IMR-90 (cell line): ENCODE data around the gene SLC44A4. TPM values are rescaled to one million over a fixed set of nuclear protein-coding genes. Genes with fewer than 3 reads are reported as not detected.

Experiments used
- ATAC-seq: fragments of 200-7000 bp; cut with Tn5 transposase; 2 replicates; pipeline ENCODE4 v1.9.1; 2020; ENCODE audit warnings: low read depth, mild to moderate bottlenecking, moderate library complexity
- BruUV-seq: library from RNA; stranded (reverse); fragments of 400-500 nt; replicated peaks from 2 replicates; lab custom pipeline; 2021; lab: Mats Ljungman, UMichigan
- CTCF ChIA-PET: fragments of 300-600 bp; formaldehyde crosslinking; extraction: SDS; loops from one replicate; lab custom pipeline; 2021; ENCODE audit warnings: antibody characterized with exemption; lab: Yijun Ruan, JAX
- POLR2A ChIA-PET: fragments of 300-600 bp; sonication (Branson Sonifier 250); formaldehyde crosslinking; loops from one replicate; lab custom pipeline; 2022; ENCODE audit warnings: antibody characterized with exemption; ENCODE audit not compliant: unreplicated experiment; lab: Charles Lee
- DNase-seq: peaks from one replicate; pipeline ENCODE4 v3.0.0; 2013
- H2AFZ ChIP-seq: replicated peaks from 2 replicates; pipeline ENCODE3; 2013; ENCODE audit warnings: low read length, mild to moderate bottlenecking; ENCODE audit not compliant: poor library complexity
- H2AK5ac ChIP-seq: 2 replicates; pipeline ENCODE4 v1.6.1; 2013; ENCODE audit warnings: low read depth, low read length, inconsistent platforms
- H2AK9ac ChIP-seq: replicated peaks from 2 replicates; pipeline ENCODE3; 2013; ENCODE audit warnings: mild to moderate bottlenecking, low read depth, low read length, moderate library complexity; ENCODE audit not compliant: poor library complexity
- H2BK120ac ChIP-seq: 2 replicates; pipeline ENCODE4 v1.6.1; 2013; ENCODE audit warnings: low read depth, low read length, inconsistent platforms
- H2BK15ac ChIP-seq: 3 replicates; pipeline ENCODE4 v1.6.1; 2013; ENCODE audit warnings: low read depth, low read length, inconsistent platforms
- H2BK20ac ChIP-seq: 2 replicates; pipeline ENCODE4 v1.6.1; 2013; ENCODE audit warnings: low read depth, mild to moderate bottlenecking, inconsistent platforms, low read length, moderate library complexity
- H2BK5ac ChIP-seq: 2 replicates; pipeline ENCODE4 v1.6.1; 2013; ENCODE audit warnings: mild to moderate bottlenecking, low read depth, low read length, inconsistent platforms; ENCODE audit not compliant: poor library complexity, severe bottlenecking
- H3K14ac ChIP-seq: replicated peaks from 2 replicates; pipeline ENCODE4 v1.6.1; 2013; ENCODE audit warnings: low read depth, low read length, inconsistent platforms
- H3K18ac ChIP-seq: 2 replicates; pipeline ENCODE4 v1.6.1; 2013; ENCODE audit warnings: low read depth, low read length, control low read depth
- H3K23ac ChIP-seq: 2 replicates; pipeline ENCODE4 v1.6.1; 2013; ENCODE audit warnings: low read depth, low read length, inconsistent platforms
- H3K27ac ChIP-seq: 2 replicates; pipeline ENCODE4 v1.5.1; 2013; ENCODE audit warnings: mild to moderate bottlenecking, control low read depth, low read length; ENCODE audit not compliant: insufficient read depth
- H3K27me3 ChIP-seq: 2 replicates; pipeline ENCODE4 v1.6.1; 2013; ENCODE audit warnings: low read length; ENCODE audit not compliant: control insufficient read depth, insufficient read depth
- H3K36me3 ChIP-seq: 2 replicates; pipeline ENCODE4 v1.6.1; 2013; ENCODE audit warnings: low read length, mixed read lengths; ENCODE audit not compliant: control insufficient read depth, insufficient read depth
- H3K4ac ChIP-seq: 2 replicates; pipeline ENCODE4 v1.6.1; 2013; ENCODE audit warnings: low read depth, low read length, inconsistent platforms
- H3K4me1 ChIP-seq: 2 replicates; pipeline ENCODE4 v1.6.1; 2013; ENCODE audit warnings: low read length, mixed read lengths; ENCODE audit not compliant: control insufficient read depth, insufficient read depth
- H3K4me2 ChIP-seq: 2 replicates; pipeline ENCODE4 v1.6.1; 2013; ENCODE audit warnings: low read depth, mild to moderate bottlenecking, control low read depth, low read length, moderate library complexity
- H3K4me3 ChIP-seq: 2 replicates; pipeline ENCODE4 v1.5.1; 2013; ENCODE audit warnings: low read depth, mild to moderate bottlenecking, control low read depth, low read length, moderate library complexity; ENCODE audit not compliant: insufficient read depth
- H3K56ac ChIP-seq: 2 replicates; pipeline ENCODE4 v1.6.1; 2013; ENCODE audit warnings: low read length, inconsistent platforms; ENCODE audit not compliant: insufficient read depth; ENCODE audit errors: extremely low read depth
- H3K79me1 ChIP-seq, 2 experiments: 2 replicates each; pipeline ENCODE4 v1.6.1; 2013; ENCODE audit warnings: low read length in 2 of 2, inconsistent platforms in 1 of 2, low read depth in 1 of 2
- H3K9ac ChIP-seq: 2 replicates; pipeline ENCODE4 v1.6.1; 2013; ENCODE audit warnings: low read depth, low read length, control low read depth
- H3K9me1 ChIP-seq: 2 replicates; pipeline ENCODE4 v1.6.1; 2013; ENCODE audit warnings: low read length, inconsistent platforms; ENCODE audit not compliant: insufficient read depth
- H3K9me3 ChIP-seq: 2 replicates; pipeline ENCODE4 v1.6.1; 2013; ENCODE audit warnings: low read length; ENCODE audit not compliant: control insufficient read depth, insufficient read depth
- H4K20me1 ChIP-seq: 2 replicates; pipeline ENCODE4 v1.6.1; 2013; ENCODE audit warnings: low read length, inconsistent platforms; ENCODE audit not compliant: insufficient read depth
- H4K5ac ChIP-seq: 2 replicates; pipeline ENCODE4 v1.6.1; 2013; ENCODE audit warnings: mild to moderate bottlenecking, low read depth, low read length, control low read depth
- H4K8ac ChIP-seq, 2 experiments: 2 replicates each; pipeline ENCODE4 v1.6.1; 2013; ENCODE audit warnings: low read depth in 2 of 2, low read length in 2 of 2, control low read depth in 1 of 2, inconsistent platforms in 1 of 2
- H4K91ac ChIP-seq: 2 replicates; pipeline ENCODE4 v1.6.1; 2013; ENCODE audit warnings: low read depth, low read length, inconsistent platforms; ENCODE audit not compliant: insufficient read depth
- USF2 ChIP-seq: fragments of 150-350 bp; IDR thresholded peaks from 2 replicates; pipeline ENCODE4 v1.6.1; 2017; ENCODE audit warnings: mild to moderate bottlenecking, antibody characterized with exemption, low read length, low read depth
- WGBS, 2 experiments: methylation state at CpG; one replicate each; pipeline versions ENCODE4 v1.1.5 to v1.1.7; 2013; ENCODE audit warnings: missing lambda C conversion rate in 2 of 2; ENCODE audit not compliant: insufficient read length in 1 of 2; ENCODE audit errors: extremely low coverage in 2 of 2; 5-methylcytosine and 5-hydroxymethylcytosine counted together
- dilution Hi-C: fragments of 300-500 bp; cut with HindIII; formaldehyde crosslinking; loops from one replicate; pipeline ENCODE4 v1.14.3; 2018; ENCODE audit warnings: low sequenced_read_pairs; ENCODE audit not compliant: unreplicated experiment
- in situ Hi-C: fragments of 300-500 bp; cut with MboI; formaldehyde crosslinking; loops from 3 replicates; pipeline ENCODE4 v1.14.3; 2019; ENCODE audit warnings: low sequenced_read_pairs, inconsistent platforms, mixed read lengths
- intact Hi-C: fragments of 100-400 bp; cut with micrococcal nuclease; formaldehyde crosslinking; loops from 2 replicates; pipeline ENCODE4 v1.10.0; 2022
- polyA plus RNA-seq, 3 experiments: library from polyadenylated mRNA; depleted of rRNA; stranded (reverse); fragments of >200 nt; gene quantifications; 2 replicates each; pipeline ENCODE4 v1.2.3, GENCODE V29; 2012; ENCODE audit warnings: low replicate concordance in 1 of 3
- total RNA-seq: library from RNA; depleted of rRNA; stranded (reverse); fragments of >200 nt; gene quantifications from 2 replicates; pipeline ENCODE4 v1.2.3, GENCODE V29; 2012

SLC44A4 gene
- total and polyA plus RNA-seq, 2 of the 4 experiments (the other 2 are of a cell fraction): 0.14 to 0.36 TPM

- no peak overlapping the region for H2BK120ac ChIP-seq
- H2BK5ac ChIP-seq: no peak overlapping the region
- no CpG with 5 or more reads among the region's 8 CpGs for WGBS, 2 experiments
- no peak overlapping the region for H3K9ac ChIP-seq
- no peak overlapping the region for H2AFZ ChIP-seq
- H4K8ac ChIP-seq: no peak overlapping the region
- dilution Hi-C loops (no loop called here), in situ Hi-C loops (no loop called here), intact Hi-C loops (no loop called here)
- H2BK15ac ChIP-seq: no peak overlapping the region
- H3K56ac ChIP-seq: no peak overlapping the region
- no peak overlapping the region for H3K4ac ChIP-seq
- H3K23ac ChIP-seq: no peak overlapping the region
- no peak overlapping the region for H4K5ac ChIP-seq
- H2AK5ac ChIP-seq: no peak overlapping the region
- ChIA-PET CTCF (interaction anchor here (1.3 kb wide), 1 partner anchor 22 kb away, joined by 3 read pairs; no protein-coding TSS in a partner anchor), POLR2A (no interaction called here)
- H4K91ac ChIP-seq: no peak overlapping the region
- no peak overlapping the region for H3K18ac ChIP-seq
- no peak overlapping the region for H2BK20ac ChIP-seq
- DNase-seq (no peak), ATAC-seq (no peak)
- H3K4me2 ChIP-seq: no peak overlapping the region
- H3K9me3 ChIP-seq: no peaks in the 10 kb centered on the region
- H4K20me1 ChIP-seq: no peaks in the 10 kb centered on the region
- no TSS peak for BruUV-seq
- no peaks in the 10 kb centered on the region for H3K36me3 ChIP-seq
- no peak for TF ChIP-seq USF2
- 0 out of 2 replicates have a peak, but pooled peaks cover 2% of the 10 kb centered on the region for H3K27me3 ChIP-seq
- no peak overlapping the region for H2AK9ac ChIP-seq
- H3K4me3 ChIP-seq: no peak overlapping the region
- H3K27ac ChIP-seq: no peak overlapping the region
- no peaks in the 10 kb centered on the region for H3K79me1 ChIP-seq
- no peaks in the 10 kb centered on the region for H3K9me1 ChIP-seq
- peaks cover 5% of the 10 kb centered on the region; the same call in 1 of the 2 replicates for H3K4me1 ChIP-seq
- H3K14ac ChIP-seq: no peak overlapping the region
Measured at GRCh38 chr6:31918069-31918720, 39.4 kb upstream of the SLC44A4 start.
